ENCODE data around the gene NEFH. TPM values are rescaled to one million over a fixed set of nuclear protein-coding genes. Genes with fewer than 3 reads are reported as not detected.
"Not testable (repeated sequence)": the region's sequence is repeated elsewhere in the genome, so short reads cannot be mapped to it uniquely, and the experiment has no call there.

Gene NEFH
- total RNA-seq, 1 donor from 2014 or later: 0.46 TPM

- intact Hi-C loops (cut with DNase I): no loop called here
- no peak for TF ChIP-seq CTCF (IDR thresholded peaks at IDR 0.05)
- no peak for DNase-seq
- no peak overlapping the region for H3K27ac ChIP-seq
- H3K9me3 ChIP-seq: no peaks in the 10 kb centered on the region
- no peak overlapping the region for H3K4me3 ChIP-seq
- peaks cover 2% of the 10 kb centered on the region for H3K27me3 ChIP-seq
- H3K36me3 ChIP-seq: no peaks in the 10 kb centered on the region
- no peak for ATAC-seq
- no peaks in the 10 kb centered on the region for H3K4me1 ChIP-seq
These were observed 44.5 kb upstream of the NEFH start for GRCh38 chr22:29435236-29436136.

- ATAC-seq; H3K4me1 ChIP-seq; H3K27ac ChIP-seq; H3K4me3 ChIP-seq; intact Hi-C loops (cut with DNase I); DNase-seq; H3K9me3 ChIP-seq; H3K36me3 ChIP-seq; H3K27me3 ChIP-seq: not testable (repeated sequence)
These were observed 41.7 kb upstream of the NEFH start, which contains the start of gene RFPL1 for GRCh38 chr22:29438283-29438682. Gene RFPL1 (plus strand): TSS chr22:29438583.

DNA sequence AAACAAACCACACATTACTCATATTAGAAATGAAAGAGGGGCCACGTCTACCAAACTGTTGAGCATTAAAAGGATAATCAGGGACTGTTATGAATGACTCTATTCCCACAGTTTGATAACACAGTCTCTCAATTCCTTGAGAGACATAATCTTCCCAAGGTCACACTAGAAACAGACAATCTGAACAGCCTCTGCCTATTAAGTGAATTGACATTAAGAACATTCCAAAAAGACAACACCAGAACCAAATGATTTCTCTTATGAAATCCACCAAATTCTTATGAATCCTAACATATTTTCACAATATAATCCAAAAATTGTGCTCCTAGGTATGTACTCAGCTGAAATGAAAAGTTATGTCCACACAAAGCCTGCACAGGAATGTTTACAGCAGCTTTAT lies 37.0 kb upstream of the NEFH start:
- no peaks in the 10 kb centered on the region for H3K4me1 ChIP-seq
- no peak overlapping the region for H3K27ac ChIP-seq
- no peaks in the 10 kb centered on the region for H3K36me3 ChIP-seq
- no peak overlapping the region for H3K4me3 ChIP-seq
- no peaks in the 10 kb centered on the region for H3K9me3 ChIP-seq
- no peak for TF ChIP-seq CTCF (IDR thresholded peaks at IDR 0.05)
- no peaks in the 10 kb centered on the region for H3K27me3 ChIP-seq
- DNase-seq: no peak
- ATAC-seq: no peak
- intact Hi-C loops (cut with DNase I): no loop called here

GRCh38 chr22:29443452-29443851 lies 36.6 kb upstream of the NEFH start:
- H3K4me1 ChIP-seq: no peaks in the 10 kb centered on the region
- ATAC-seq (no peak), DNase-seq (no peak)
- no peak overlapping the region for H3K4me3 ChIP-seq
- H3K9me3 ChIP-seq: no peaks in the 10 kb centered on the region
- no peaks in the 10 kb centered on the region for H3K27me3 ChIP-seq
- no peak for TF ChIP-seq CTCF (IDR thresholded peaks at IDR 0.05)
- intact Hi-C loops (cut with DNase I): no loop called here
- H3K36me3 ChIP-seq: no peaks in the 10 kb centered on the region
- no peak overlapping the region for H3K27ac ChIP-seq

DNA sequence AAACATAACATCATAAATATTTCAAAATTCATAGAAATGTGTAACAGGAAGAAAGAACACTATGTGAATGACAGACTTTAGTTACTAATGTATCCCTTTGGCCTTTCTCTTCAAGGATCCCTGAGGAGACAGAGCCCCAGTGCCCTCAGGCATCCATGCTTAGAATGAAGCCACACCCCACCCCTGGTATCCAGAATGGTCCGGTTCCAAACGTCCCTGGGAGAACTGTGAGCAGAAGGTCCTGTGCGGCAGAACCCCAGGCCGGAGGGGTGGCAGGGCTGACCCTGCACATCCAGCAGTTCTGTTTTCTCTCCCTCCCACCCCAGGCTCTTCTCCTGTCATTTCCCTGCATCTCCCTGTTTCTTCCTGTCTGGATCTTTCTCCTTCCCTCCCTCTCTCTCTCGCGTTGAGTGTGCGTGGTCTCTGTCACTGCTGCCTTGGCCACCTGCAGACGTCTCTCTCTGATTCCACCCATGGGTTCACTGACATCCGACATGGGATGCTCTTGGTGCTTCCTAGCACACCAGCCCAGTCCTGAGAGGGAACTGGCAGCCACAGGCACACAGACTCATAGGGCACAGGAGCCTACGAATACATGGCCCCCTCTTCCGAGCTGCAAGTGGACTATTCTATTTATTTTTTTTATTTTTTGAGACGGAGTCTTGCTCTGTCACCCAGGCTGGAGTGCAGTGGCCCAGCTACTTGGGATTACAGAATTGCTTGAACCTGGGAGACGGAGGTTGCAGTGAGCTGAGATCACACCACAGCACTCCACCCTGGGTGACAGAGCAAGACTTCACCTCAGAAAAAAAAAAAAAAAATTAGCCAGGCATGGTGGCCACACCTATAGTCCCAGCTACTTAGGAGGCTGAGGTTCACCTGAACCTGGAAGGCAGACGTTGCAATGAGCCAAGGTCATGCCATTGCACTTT lies 35.9 kb upstream of the NEFH start:
- H3K4me1 ChIP-seq: no peaks in the 10 kb centered on the region
- intact Hi-C loops (cut with DNase I): no loop called here
- no peaks in the 10 kb centered on the region for H3K9me3 ChIP-seq
- DNase-seq (no peak), ATAC-seq (no peak)
- H3K4me3 ChIP-seq: no peak overlapping the region
- TF ChIP-seq CTCF (IDR thresholded peaks at IDR 0.05): no peak
- H3K36me3 ChIP-seq: no peaks in the 10 kb centered on the region
- H3K27ac ChIP-seq: no peak overlapping the region
- H3K27me3 ChIP-seq: no peaks in the 10 kb centered on the region

GRCh38 chr22:29445508-29445907 lies 34.5 kb upstream of the NEFH start:
- TF ChIP-seq CTCF (IDR thresholded peaks at IDR 0.05): no peak
- no peaks in the 10 kb centered on the region for H3K27me3 ChIP-seq
- DNase-seq (no peak), ATAC-seq (no peak)
- H3K9me3 ChIP-seq: no peaks in the 10 kb centered on the region
- H3K36me3 ChIP-seq: no peaks in the 10 kb centered on the region
- no peak overlapping the region for H3K4me3 ChIP-seq
- H3K27ac ChIP-seq: no peak overlapping the region
- H3K4me1 ChIP-seq: no peaks in the 10 kb centered on the region
- intact Hi-C loops (cut with DNase I): no loop called here

All from upper lobe of right lung (tissue), 1 donor.